IPS DF 6.9 (cell line): Measurements from ENCODE around the gene ANAPC2.

ENCODE experiments used
- DNase-seq: peaks from one replicate; pipeline ENCODE4 v3.0.0-alpha.2; 2013; ENCODE audit warnings: low read depth, low spot score
- H3K27ac ChIP-seq: one replicate; pipeline ENCODE4 v1.5.1; 2013; ENCODE audit warnings: low read length, control low read depth
- H3K27me3 ChIP-seq: 2 replicates; pipeline ENCODE4 v1.6.1; 2013; ENCODE audit warnings: mild to moderate bottlenecking, low read length; ENCODE audit not compliant: control insufficient read depth, insufficient read depth
- H3K36me3 ChIP-seq: 2 replicates; pipeline ENCODE4 v1.6.1; 2013; ENCODE audit warnings: low read length; ENCODE audit not compliant: control insufficient read depth, insufficient read depth
- H3K4me1 ChIP-seq: 2 replicates; pipeline ENCODE4 v1.6.1; 2013; ENCODE audit warnings: low read length; ENCODE audit not compliant: control insufficient read depth, insufficient read depth
- H3K4me3 ChIP-seq: 2 replicates; pipeline ENCODE4 v1.5.1; 2013; ENCODE audit warnings: mild to moderate bottlenecking, low read length
- H3K9me3 ChIP-seq: 2 replicates; pipeline ENCODE4 v1.6.1; 2013; ENCODE audit warnings: low read length, inconsistent platforms; ENCODE audit not compliant: control insufficient read depth, insufficient read depth
- WGBS: extraction: QIAGEN DNeasy Blood & Tissue Kit; methylation state at CpG from one replicate; pipeline ENCODE4 v1.1.7; 2013; ENCODE audit warnings: mixed read lengths, missing lambda C conversion rate; ENCODE audit not compliant: insufficient read length, insufficient coverage; 5-methylcytosine and 5-hydroxymethylcytosine counted together

The ANAPC2 gene

DNA sequence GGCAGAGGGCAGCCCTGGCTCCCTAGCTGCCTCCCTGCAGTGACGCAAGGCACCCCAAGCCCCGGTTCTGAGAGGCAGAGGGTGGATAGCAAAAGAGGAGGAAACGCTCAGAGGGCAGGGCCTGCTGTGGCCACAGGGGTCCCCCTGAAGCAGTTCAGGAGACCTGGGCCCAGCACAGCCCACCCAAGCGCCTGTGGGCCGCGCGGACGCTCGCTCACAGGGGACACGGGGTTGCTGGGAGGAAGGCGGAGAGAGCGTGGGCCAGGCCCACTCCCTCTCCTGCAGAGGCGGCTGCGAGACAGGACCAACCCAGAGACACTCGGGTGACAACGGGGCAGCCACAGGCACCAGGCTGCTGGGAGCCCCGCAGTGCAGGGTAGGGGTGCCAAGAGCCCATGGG, 8.6 kb downstream of the ANAPC2 start:
- Histone ChIP-seq H3K9me3 (no peaks in the 10 kb centered on the region), H3K4me1 (peaks cover 2% of the 10 kb centered on the region; the same call in 1 of the 2 replicates), H3K36me3 (peaks cover 27% of the 10 kb centered on the region), H3K4me3 (no peak overlapping the region), H3K27me3 (no peaks in the 10 kb centered on the region), H3K27ac (no peak overlapping the region)
- WGBS: no CpG with 5 or more reads among the region's 17 CpGs
- no peak for DNase-seq

DNA sequence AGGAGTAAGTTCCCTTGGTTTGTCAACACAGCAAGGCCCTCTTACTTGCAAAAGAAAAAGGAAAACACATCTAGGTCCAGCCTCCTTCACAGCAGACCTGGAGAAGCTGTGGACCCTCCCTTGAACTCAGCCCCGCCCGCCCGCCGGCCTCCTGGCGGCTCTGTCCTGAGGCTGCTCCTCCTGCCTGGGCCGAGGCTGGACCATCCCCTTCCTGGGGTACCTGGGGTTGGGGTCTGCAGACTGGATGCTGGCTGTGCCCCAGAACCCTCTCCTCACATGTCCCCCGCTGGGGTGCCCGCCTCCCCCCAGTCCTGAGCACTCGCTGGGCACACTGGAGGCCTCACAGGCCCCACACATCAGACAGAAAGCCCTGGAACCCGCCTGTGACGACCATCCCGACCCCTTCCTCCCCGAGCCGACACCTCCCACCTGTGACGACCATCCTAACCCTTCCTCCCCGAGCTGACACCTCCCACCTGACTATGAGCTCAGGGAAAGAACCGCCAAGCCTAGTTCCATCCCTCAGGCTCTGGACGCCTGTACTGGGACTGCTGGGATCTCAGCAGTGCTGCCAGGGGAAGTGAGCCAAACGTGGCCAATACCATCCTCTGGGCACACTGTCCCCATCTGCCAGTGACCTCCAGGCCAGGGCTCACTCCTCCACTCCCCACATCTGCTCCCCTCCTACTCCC, 9.3 kb downstream of the ANAPC2 start:
- no peak for DNase-seq
- H3K27me3 ChIP-seq: no peaks in the 10 kb centered on the region
- no peaks in the 10 kb centered on the region for H3K9me3 ChIP-seq
- no CpG with 5 or more reads among the region's 19 CpGs for WGBS
- no peak overlapping the region for H3K27ac ChIP-seq
- peaks cover 26% of the 10 kb centered on the region for H3K36me3 ChIP-seq
- peaks cover 2% of the 10 kb centered on the region; the same call in 1 of the 2 replicates for H3K4me1 ChIP-seq
- no peak overlapping the region for H3K4me3 ChIP-seq

DNA sequence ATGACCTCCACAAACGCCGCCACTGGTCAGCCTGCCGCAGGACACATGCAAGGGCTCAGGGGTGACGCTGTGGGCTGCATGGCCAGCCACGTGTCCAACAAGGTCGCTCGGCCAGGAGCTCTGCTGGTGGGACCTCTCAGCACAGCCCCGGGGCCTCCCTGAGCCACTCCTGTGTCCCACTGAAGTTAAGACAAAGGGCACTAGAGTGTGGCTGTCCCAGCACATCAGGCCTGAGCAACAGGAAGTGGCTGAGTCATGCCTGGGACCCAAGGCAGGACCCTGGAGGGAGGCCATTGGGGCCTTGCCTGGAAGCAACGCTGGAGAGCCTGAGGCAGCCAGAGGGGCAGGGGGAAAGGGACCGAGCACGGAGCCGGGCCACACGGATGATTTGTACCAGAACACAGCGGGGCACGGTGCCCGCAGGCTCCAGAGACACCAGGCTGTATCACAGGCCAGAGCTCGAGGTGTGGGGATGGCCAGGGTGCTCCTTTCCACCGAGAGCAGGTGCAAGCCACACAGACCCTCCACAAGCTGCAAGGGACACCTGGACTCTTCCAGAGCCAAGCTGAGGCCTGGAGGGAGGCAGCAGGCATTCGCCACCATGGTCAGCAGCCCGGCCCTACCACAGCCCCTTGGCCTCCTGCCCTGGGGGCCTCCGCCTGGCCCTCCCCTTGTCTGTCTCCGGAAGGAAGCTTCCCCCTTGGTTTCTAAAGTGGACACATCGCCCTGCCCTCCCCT, 10.0 kb downstream of the ANAPC2 start:
- no peak overlapping the region for H3K4me3 ChIP-seq
- no peak for DNase-seq
- H3K27ac ChIP-seq: no peak overlapping the region
- no peaks in the 10 kb centered on the region for H3K9me3 ChIP-seq
- no CpG with 5 or more reads among the region's 23 CpGs for WGBS
- H3K4me1 ChIP-seq: peaks cover 2% of the 10 kb centered on the region; the same call in 1 of the 2 replicates
- H3K36me3 ChIP-seq: peaks cover 20% of the 10 kb centered on the region
- no peaks in the 10 kb centered on the region for H3K27me3 ChIP-seq

GRCh38 chr9:137176302-137177182, 11.8 kb downstream of the ANAPC2 start:
- H3K4me1 ChIP-seq: peaks cover 2% of the 10 kb centered on the region; the same call in 1 of the 2 replicates
- WGBS: no CpG with 5 or more reads among the region's 17 CpGs

DNA sequence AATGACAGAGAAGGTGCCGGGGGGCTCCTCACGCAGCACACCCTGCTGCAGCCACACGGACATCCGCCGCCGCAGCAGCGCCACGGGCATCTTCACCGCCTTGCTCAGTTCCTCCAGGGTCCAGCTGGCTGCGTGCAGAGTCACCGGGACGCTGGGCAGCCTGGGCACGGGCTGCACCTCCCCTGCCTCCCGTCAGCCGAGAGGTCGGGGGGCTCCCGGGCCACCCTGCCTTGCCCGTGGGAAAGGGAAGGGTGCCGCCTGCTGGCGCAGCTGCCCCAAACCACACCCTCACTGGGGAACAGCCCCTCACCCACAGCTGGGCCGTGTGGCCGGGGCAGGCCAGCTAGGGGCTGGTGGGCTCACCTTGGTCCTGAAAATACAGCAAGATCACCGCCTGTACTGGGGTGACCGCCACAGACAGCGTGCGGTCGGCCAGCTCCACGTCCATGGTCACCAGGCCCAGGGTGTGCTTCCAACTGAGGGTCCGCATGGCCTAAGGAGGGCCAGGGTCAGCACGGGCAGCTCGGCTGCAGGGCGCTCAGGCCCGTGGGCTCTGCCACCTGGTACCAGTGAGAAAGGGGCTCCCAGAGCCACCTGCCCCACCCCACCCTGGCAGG, 12.9 kb downstream of the ANAPC2 start:
- H3K9me3 ChIP-seq: no peaks in the 10 kb centered on the region
- H3K4me3 ChIP-seq: no peak overlapping the region
- peaks cover 3% of the 10 kb centered on the region; the same call in 1 of the 2 replicates for H3K27me3 ChIP-seq
- WGBS: no CpG with 5 or more reads among the region's 33 CpGs
- no peak for DNase-seq
- H3K27ac ChIP-seq: no peak overlapping the region
- H3K4me1 ChIP-seq: peaks cover 2% of the 10 kb centered on the region
- peaks cover 1% of the 10 kb centered on the region for H3K36me3 ChIP-seq

More at GRCh38 chr9:137176302-137177182, 11.8 kb downstream of the ANAPC2 start:
- DNase-seq: no peak
- no peak overlapping the region for H3K4me3 ChIP-seq
- no peaks in the 10 kb centered on the region for H3K9me3 ChIP-seq
- no peak overlapping the region for H3K27ac ChIP-seq
- peaks cover 10% of the 10 kb centered on the region for H3K36me3 ChIP-seq
- H3K27me3 ChIP-seq: no peaks in the 10 kb centered on the region

GRCh38 chr9:137174722-137175293, 13.6 kb downstream of the ANAPC2 start:
- Histone ChIP-seq H3K27me3 (peaks cover 8% of the 10 kb centered on the region), H3K27ac (no peak overlapping the region), H3K36me3 (no peaks in the 10 kb centered on the region; the same call in 1 of the 2 replicates), H3K4me1 (peaks cover 6% of the 10 kb centered on the region), H3K4me3 (no peak overlapping the region), H3K9me3 (no peaks in the 10 kb centered on the region)
- no peak for DNase-seq
- WGBS: no CpG with 5 or more reads among the region's 34 CpGs

DNA sequence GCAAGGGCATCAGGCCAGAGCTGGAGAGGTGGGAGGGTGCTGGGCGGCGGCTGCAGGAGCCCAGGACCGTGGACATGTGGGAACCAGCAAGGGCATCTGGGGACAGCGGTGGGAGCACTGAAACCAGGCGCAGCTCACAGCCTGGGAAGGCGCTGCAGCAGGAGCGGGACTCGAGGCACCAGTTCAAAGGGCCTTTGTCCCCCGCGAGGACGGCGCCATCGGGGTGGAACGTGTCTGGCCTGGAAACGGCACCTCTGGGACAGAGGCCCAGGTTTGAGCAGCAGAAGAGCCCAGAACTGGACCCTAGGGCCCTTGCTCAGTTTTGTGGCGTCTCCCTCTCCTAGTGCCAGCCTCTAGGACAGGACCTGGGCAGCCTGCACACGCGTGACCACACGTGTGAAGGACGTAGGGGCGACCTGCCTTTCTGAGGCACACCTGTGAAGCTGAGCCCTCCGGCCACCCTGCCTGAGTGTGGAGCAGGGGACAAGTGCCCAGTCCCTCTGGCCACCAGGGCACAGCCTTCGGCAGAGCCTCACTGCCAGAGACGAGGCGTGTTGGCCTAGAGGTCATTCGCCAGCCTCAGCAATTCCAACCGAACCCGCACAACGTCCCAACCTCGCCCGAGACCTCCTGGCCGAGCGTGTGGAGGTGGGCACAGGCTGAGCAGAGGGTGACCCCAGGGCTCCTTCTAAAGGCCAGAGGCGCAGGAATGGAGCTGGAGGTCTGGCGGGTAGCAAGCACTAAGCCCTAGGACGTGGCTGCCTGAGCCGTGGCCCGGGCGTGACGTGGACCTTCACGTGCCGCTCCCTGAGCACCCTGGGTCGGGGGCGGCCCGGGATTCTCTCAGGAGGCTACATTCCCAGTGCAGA, 14.3 kb downstream of the ANAPC2 start:
- no CpG with 5 or more reads among the region's 45 CpGs for WGBS
- H3K4me1 ChIP-seq: peaks cover 6% of the 10 kb centered on the region
- peaks cover 9% of the 10 kb centered on the region for H3K27me3 ChIP-seq
- H3K36me3 ChIP-seq: no peaks in the 10 kb centered on the region; the same call in 1 of the 2 replicates
- H3K4me3 ChIP-seq: no peak overlapping the region
- DNase-seq: no peak
- H3K9me3 ChIP-seq: no peaks in the 10 kb centered on the region
- H3K27ac ChIP-seq: no peak overlapping the region

- Histone ChIP-seq H3K4me3 (no peak overlapping the region), H3K27ac (no peak overlapping the region)
Observed at GRCh38 chr9:137172901-137173795, 15.2 kb downstream of the ANAPC2 start.

More at GRCh38 chr9:137172901-137173795, 15.2 kb downstream of the ANAPC2 start:
- no CpG with 5 or more reads among the region's 21 CpGs for WGBS
- Histone ChIP-seq H3K4me1 (peaks cover 8% of the 10 kb centered on the region), H3K36me3 (no peaks in the 10 kb centered on the region; the same call in 1 of the 2 replicates), H3K27me3 (peaks cover 14% of the 10 kb centered on the region), H3K9me3 (no peaks in the 10 kb centered on the region)
- no peak for DNase-seq
